Pancreas (tissue), 10 donors: ENCODE data around the gene CLTA. TPM values are rescaled to one million over a fixed set of nuclear protein-coding genes. Genes with fewer than 3 reads are reported as not detected.

ENCODE experiments used
- ATAC-seq, 4 donors: fragments of 200-7000 bp; cut with Tn5 transposase; one replicate each; pipeline versions ENCODE4 v1.8.0 to v1.9.1; 2020; ENCODE audit warnings: mild to moderate bottlenecking in 4 of 4, moderate library complexity in 4 of 4
- DNase-seq, 6 donors: peaks; one replicate each; pipeline ENCODE4 v3.0.0-alpha.2; 2020
- FAIRE-seq: peaks from 2 replicates; lab custom pipeline; 2012; peaks lifted over from hg19 to GRCh38; lab: Jason Lieb, UNC
- H3K27ac ChIP-seq, 4 donors: fragments of 200-600 bp; sonication (generic); 1 replicate in 3 of 4; 2 replicates in 1 of 4; pipeline versions ENCODE4 v1.5.0 to v1.8.0; 2020
- H3K27me3 ChIP-seq, 4 donors: fragments of 200-600 bp; one replicate each; pipeline ENCODE4 v1.8.0; 2021
- H3K36me3 ChIP-seq, 3 donors: fragments of 200-600 bp; sonication (generic) in 1 of 3; one replicate each; pipeline versions ENCODE4 v1.5.0 to v1.8.0; 2020 to 2021
- H3K4me1 ChIP-seq, 3 donors: fragments of 200-600 bp; one replicate each; pipeline ENCODE4 v1.8.0; 2021
- H3K4me3 ChIP-seq, 4 donors: fragments of 200-600 bp; sonication (generic) in 2 of 4; one replicate each; pipeline versions ENCODE4 v1.5.0 to v1.8.0; 2020 to 2021
- H3K9me3 ChIP-seq, 4 donors: fragments of 200-600 bp; one replicate each; pipeline ENCODE4 v1.8.0; 2021
- WGBS, 2 donors: extraction: QIAGEN DNeasy Blood & Tissue Kit; methylation state at CpG; one replicate each; pipeline ENCODE4 v1.1.7; 2013; 5-methylcytosine and 5-hydroxymethylcytosine counted together
- intact Hi-C, 3 donors: fragments of 100-400 bp; cut with DNase I; formaldehyde crosslinking; loops; one replicate each; pipeline versions ENCODE4 v1.11.1 to v1.14.2; 2022
- polyA plus RNA-seq, 2 donors: library from polyadenylated mRNA; stranded (reverse); fragments of 200-250 nt; gene quantifications; one replicate each; pipeline ENCODE4 v1.2.3, GENCODE V29; 2013
- total RNA-seq, 6 donors: library from RNA; stranded (reverse); fragmentation: NEBNext Ultra II Directional in 4 of 6; extraction: Animal tissue kit (Norgen Biotek cat#: 25700) in 4 of 6; gene quantifications; one replicate each; pipeline versions ENCODE4 v1.2.1 to v1.2.4, GENCODE V29; 2021 to 2023
- TF ChIP-seq, protein P1 (sequence below), 4 donors: fragments of 200-600 bp; sonication (generic) in 3 of 4; IDR thresholded peaks; one replicate each; pipeline versions ENCODE4 v1.5.0 to v1.8.0; 2021; ENCODE audit warnings: antibody characterized with exemption in 4 of 4
- donor health status: healthy with polysubstance abuse.
- donor health status: DM: no; HTN: no; CAD: no; lungs with moderate emphysema.
- donor health status: DM: no; HTN: no; CAD: no.
- donor health status: control.
- donor health status: control.
- donor health status: Bipolar disorder and iron deficiency.
- donor health status: DM: yes; HTN: yes; CAD: no.
- donor health status: DM: no; HTN: no; CAD: no.
- donor health status: DM: no; HTN: no; CAD: no.
- donor health status: DM: yes; HTN: yes; CAD: no.

CLTA gene
- total and polyA plus RNA-seq, 8 donors = 49.2 to 102 (median 77.7) TPM

- Histone ChIP-seq H3K9me3 (no peaks in the 10 kb centered on the region), H3K36me3 (no peaks in the 10 kb centered on the region), H3K4me1 (no peaks in the 10 kb centered on the region), H3K27me3 (no peaks in the 10 kb centered on the region), H3K4me3 (peak overlapping the region in 1 of 4 donors; percentile 42), H3K27ac (no peak overlapping the region)
- DNase-seq (no peak), ATAC-seq (peak in 3 of 4 donors; percentile 3 to 23 (median 14)), FAIRE-seq (no peak)
- 59 to 73% methylated on average over 12 of the region's 12 CpGs for WGBS, 2 donors
- intact Hi-C loops = no loop called here
- TF ChIP-seq, protein P1, sequence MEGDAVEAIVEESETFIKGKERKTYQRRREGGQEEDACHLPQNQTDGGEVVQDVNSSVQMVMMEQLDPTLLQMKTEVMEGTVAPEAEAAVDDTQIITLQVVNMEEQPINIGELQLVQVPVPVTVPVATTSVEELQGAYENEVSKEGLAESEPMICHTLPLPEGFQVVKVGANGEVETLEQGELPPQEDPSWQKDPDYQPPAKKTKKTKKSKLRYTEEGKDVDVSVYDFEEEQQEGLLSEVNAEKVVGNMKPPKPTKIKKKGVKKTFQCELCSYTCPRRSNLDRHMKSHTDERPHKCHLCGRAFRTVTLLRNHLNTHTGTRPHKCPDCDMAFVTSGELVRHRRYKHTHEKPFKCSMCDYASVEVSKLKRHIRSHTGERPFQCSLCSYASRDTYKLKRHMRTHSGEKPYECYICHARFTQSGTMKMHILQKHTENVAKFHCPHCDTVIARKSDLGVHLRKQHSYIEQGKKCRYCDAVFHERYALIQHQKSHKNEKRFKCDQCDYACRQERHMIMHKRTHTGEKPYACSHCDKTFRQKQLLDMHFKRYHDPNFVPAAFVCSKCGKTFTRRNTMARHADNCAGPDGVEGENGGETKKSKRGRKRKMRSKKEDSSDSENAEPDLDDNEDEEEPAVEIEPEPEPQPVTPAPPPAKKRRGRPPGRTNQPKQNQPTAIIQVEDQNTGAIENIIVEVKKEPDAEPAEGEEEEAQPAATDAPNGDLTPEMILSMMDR (IDR thresholded peaks at IDR 0.05) = no peak
Measured at GRCh38 chr9:36165826-36166167, 24.9 kb upstream of the CLTA start.

DNA sequence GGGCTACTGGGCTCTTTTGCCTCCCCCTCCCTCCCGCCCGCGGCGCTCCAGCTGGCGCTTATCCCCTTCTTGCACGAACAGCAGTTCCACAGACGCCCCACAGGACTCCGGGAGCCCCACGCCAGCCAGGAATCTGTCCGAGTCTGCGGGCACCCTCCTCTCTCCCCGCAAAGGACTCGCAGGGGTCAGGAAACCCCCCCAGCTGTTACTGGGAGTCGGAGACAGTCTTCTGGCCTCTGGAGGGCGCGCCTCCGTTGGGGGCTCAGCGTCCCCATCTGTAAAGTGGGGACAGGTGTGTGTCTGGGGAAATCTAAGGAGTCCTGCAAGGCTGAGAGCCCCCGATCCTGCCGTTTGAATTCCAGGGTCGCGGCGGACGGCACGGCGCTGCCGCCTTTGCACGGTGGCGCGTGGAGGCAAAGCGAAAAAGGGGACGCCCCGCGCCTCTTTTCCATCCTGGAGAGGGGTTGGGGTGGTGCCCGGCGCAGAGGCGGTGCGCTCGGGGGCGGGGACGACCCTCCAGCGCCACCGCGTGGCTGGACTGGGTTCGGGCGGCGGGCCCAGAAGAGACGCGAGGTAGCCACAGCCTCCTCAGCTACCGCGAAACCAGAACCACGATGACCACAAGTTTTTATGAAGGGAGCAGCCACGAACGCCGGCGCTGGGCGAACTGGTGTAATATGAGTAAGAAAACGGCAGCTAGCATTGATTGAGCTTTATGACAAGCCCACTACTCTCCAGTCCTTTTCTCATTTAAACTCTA is 24.4 kb upstream of the CLTA start:
- Histone ChIP-seq H3K27ac (no peak overlapping the region), H3K9me3 (no peaks in the 10 kb centered on the region), H3K27me3 (no peaks in the 10 kb centered on the region), H3K4me3 (peak overlapping the region in 3 of 4 donors; percentile 21 to 42 (median 27)), H3K36me3 (no peaks in the 10 kb centered on the region), H3K4me1 (no peaks in the 10 kb centered on the region)
- TF ChIP-seq, protein P1 (IDR thresholded peaks at IDR 0.05) = peak; percentile 93 to 97 (median 94)
- peak; percentile 98 to 99 (median 98) for ATAC-seq
- intact Hi-C loops = no loop called here
- 6% methylated on average over 54 to 58 of the region's 58 CpGs for WGBS, 2 donors
- no peak for FAIRE-seq
- peak; percentile 61 to 94 (median 80) for DNase-seq

DNA sequence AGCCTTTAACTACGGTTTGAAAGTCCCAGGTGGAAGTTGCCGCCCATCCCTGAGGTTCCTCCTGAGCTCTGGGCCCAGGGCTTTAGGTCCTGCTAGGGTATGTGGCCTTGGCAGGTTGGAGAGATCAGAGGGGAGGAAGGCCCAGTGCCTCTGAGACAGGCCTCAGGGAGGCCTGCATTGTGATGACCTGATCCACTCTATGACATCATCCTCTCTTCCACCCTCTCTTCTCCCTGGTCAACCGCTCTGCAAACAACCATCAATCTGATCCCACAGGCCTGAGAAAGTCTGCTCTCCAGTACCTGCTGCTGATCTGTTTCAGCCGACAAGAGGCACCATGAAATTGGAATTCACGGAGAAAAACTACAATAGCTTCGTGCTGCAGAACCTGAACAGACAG is 21.6 kb upstream of the CLTA start, which contains the start of gene CCIN:
Gene CCIN (plus strand): TSS at position 223 of the 400 bp plus-strand sequence. CDS start 115 bp downstream, at position 338.
- no peaks in the 10 kb centered on the region for H3K27me3 ChIP-seq
- H3K4me1 ChIP-seq = no peaks in the 10 kb centered on the region
- intact Hi-C loops = no loop called here
- no peak within 1 kb of the TSS for H3K4me3 ChIP-seq
- ATAC-seq (no peak), FAIRE-seq (no peak), DNase-seq (no peak)
- WGBS, 2 donors = 82 to 85% methylated on average over 6 of the region's 6 CpGs
- H3K27ac ChIP-seq = no peak within 1 kb of the TSS
- TF ChIP-seq, protein P1 (IDR thresholded peaks at IDR 0.05) = no peak
- H3K9me3 ChIP-seq = no peaks in the 10 kb centered on the region
- H3K36me3 ChIP-seq = no peaks in the 10 kb centered on the region

GRCh38 chr9:36169708-36170107 is 21.0 kb upstream of the CLTA start:
- intact Hi-C loops = no loop called here
- FAIRE-seq (no peak), DNase-seq (no peak), ATAC-seq (no peak)
- Histone ChIP-seq H3K27me3 (no peaks in the 10 kb centered on the region), H3K36me3 (no peaks in the 10 kb centered on the region), H3K9me3 (no peaks in the 10 kb centered on the region), H3K4me1 (no peaks in the 10 kb centered on the region), H3K4me3 (no peak overlapping the region), H3K27ac (no peak overlapping the region)
- 80 to 88% methylated on average over 17 of the region's 17 CpGs for WGBS, 2 donors
- TF ChIP-seq, protein P1 (IDR thresholded peaks at IDR 0.05) = no peak

GRCh38 chr9:36170531-36170930 is 20.2 kb upstream of the CLTA start:
- TF ChIP-seq, protein P1 (IDR thresholded peaks at IDR 0.05) = no peak
- intact Hi-C loops = no loop called here
- no peaks in the 10 kb centered on the region for H3K36me3 ChIP-seq
- 83 to 88% methylated on average over 13 of the region's 13 CpGs for WGBS, 2 donors
- no peak overlapping the region for H3K27ac ChIP-seq
- H3K4me3 ChIP-seq = no peak overlapping the region
- DNase-seq = no peak
- no peaks in the 10 kb centered on the region for H3K9me3 ChIP-seq
- no peaks in the 10 kb centered on the region for H3K4me1 ChIP-seq
- H3K27me3 ChIP-seq = no peaks in the 10 kb centered on the region
- ATAC-seq = no peak
- no peak for FAIRE-seq
